RPMI7951 (cell line): Measurements from ENCODE around the gene ASPSCR1. TPM values are rescaled to one million over a fixed set of nuclear protein-coding genes. Genes with fewer than 3 reads are reported as not detected.
"Not testable (repeated sequence)": the region's sequence is repeated elsewhere in the genome, so short reads cannot be mapped to it uniquely, and the experiment has no call there.

ENCODE experiments used
- DNase-seq: peaks from one replicate; pipeline ENCODE4 v3.0.0-alpha.2; 2012; ENCODE audit warnings: low read depth
- total RNA-seq: library from RNA; depleted of rRNA; stranded (reverse); fragments of >200 nt; shearing (Covaris generic); gene quantifications from 2 replicates; pipeline ENCODE4 v1.2.3, GENCODE V29; 2014

The ASPSCR1 gene
- total RNA-seq, 1 experiment from 2014 or later, result 18.1 TPM

DNA sequence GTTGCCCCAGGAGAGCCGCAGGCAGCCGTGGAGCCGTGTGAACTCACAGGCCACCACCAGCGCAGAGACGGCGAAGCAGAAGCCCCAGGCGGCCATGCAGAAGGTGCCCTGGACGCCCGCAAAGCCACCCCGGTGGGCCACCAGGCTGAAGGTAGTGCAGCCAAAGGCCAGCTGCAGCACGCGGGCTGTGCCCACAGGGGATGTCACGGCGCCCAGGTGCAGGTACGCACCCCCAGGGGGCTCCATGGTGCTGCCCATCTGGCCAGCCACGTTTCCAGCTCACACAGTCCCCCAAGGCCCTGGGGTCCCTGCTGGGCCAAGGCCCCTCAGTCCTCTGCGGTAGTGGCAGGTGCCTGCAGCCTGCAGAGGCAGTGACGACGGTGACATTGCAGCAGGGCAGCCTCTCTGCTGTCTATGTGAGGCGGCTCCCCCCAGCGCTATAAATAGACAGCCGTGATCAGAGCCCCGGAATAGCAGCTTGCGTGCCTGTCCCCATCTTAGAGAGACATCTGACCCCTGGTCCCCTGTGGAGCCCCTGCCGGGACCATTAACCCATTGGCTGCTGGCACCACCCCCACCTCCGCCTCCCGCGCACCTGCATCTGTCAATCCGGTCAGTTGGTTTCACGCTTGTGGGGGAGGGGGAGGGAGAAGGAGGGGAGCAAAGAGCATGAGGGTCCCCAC lies 35.8 kb upstream of the ASPSCR1 start:
- DNase-seq, result no peak

DNA sequence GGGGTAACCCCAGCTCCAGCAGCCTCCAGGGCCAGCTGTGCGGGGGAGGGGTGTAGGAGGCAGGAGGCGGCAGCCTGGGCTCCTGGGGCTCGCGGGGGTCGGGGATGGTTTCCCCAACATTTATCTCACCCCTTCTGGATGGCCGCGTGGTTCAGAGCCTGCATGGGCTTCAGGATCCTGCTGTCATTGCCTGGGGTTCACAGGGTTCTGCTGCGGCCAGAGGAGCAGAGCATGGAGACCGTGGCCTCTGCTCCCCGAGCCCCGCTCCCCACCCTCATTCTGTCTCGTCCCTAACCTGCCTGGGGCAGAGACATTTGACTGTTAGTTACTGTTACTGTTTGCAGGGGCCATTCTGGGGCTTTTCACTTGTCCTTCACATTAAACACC lies 35.3 kb upstream of the ASPSCR1 start:
- no peak for DNase-seq

- DNase-seq, result no peak
Measured at GRCh38 chr17:81944858-81945257, 32.6 kb upstream of the ASPSCR1 start.

DNA sequence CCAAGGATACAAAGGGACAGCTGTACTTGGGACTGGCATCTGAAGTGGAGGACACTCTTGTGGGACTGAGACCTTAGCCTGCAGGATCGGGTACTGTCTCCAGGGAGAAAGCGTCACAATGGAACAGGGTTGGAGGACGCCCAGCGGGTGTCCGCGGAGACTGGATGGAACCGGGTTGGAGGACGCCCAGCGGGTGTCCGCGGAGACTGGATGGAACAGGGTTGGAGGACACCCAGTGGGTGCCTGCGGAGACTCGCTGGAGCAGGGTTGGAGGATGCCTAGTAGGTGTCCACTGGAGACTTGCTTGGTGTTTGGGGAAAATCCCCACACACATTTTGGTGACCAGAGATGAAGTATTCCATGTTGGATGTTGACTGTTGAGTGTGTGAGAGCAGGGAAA lies 30.2 kb upstream of the ASPSCR1 start, which contains the start of gene MYADML2:
TSS of gene MYADML2 (minus strand) at position 45 of the 400 bp plus-strand sequence. CDS start 5,492 bp downstream, outside the sequence.
- DNase-seq, result no peak

GRCh38 chr17:81948635-81949378 lies 28.6 kb upstream of the ASPSCR1 start:
- DNase-seq, result no peak

GRCh38 chr17:81950501-81950900 lies 26.9 kb upstream of the ASPSCR1 start:
- no peak for DNase-seq

- no peak for DNase-seq
Measured at GRCh38 chr17:81951785-81952684, 25.4 kb upstream of the ASPSCR1 start.

GRCh38 chr17:81952792-81953228 lies 24.6 kb upstream of the ASPSCR1 start:
- no peak for DNase-seq

- not testable (repeated sequence) for DNase-seq
Measured at GRCh38 chr17:81953443-81953842, 24.0 kb upstream of the ASPSCR1 start.

- no peak for DNase-seq
Measured at GRCh38 chr17:81954131-81955057, 23.0 kb upstream of the ASPSCR1 start.

DNA sequence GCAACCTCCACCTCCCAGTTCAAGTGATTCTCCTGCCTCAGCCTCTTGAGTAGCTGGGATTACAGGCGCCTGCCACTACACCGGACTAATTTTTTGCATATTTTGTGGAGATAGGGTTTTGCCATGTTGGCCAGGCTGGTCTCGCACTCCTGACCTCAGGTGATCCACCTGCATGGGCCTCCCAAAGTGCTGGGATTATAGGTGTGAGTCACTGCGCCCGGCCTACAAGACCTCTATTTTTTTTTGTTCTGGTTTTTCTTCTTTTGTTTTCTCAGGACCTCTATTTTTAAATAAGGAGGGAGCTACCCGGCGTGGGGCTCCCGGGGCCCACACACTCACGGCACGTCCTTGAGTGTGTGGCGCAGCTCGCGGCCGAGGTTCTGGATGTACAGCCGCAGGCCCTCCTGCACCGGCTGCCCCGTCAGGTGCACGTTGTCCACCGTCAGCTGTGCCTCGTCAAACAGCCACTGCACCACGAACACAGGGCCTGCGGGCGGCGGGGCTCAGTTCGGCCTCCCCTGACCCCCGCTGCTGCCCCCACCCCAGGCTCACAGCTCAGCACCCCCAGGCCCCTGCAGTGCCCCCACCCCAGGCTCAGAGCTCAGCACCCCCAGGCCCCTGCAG lies 22.3 kb upstream of the ASPSCR1 start:
- no peak for DNase-seq

DNA sequence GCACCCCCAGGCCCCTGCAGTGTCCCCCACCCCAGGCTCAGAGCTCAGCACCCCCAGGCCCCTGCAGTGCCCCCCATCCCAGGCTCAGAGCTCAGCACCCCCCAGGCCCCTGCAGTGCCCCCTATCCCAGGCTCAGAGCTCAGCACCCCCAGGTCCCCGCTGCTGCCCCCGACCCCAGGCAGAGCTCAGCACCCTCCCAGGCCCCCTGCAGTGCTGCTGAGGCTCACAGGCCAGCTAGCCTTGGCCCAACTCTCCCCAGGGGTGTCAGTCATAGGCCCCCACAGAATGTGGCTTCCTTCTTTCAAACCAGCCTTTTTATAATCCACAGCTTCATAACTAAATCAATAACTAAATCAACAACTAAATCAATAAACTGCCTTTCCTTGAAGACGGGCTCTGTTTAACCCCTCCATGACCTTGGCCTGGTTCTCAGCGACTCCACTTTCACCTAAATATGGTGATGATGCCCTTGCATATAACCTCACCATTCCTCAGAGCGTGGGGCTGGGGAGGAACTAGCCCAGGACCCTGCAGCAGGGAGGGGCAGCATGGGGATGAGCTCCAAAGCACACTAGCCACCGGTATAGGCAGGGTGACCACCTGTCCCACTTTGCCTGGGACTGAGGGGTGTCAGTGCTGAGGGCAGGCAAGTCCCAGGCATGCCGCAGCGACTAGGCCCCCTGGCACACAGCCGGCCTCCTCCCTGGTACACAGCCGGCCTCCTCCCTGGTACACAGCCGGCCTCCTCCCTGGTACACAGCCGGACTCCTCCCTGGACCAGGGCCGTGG lies 21.5 kb upstream of the ASPSCR1 start:
- no peak for DNase-seq

- DNase-seq, result no peak
Measured at GRCh38 chr17:81956607-81957589, 20.5 kb upstream of the ASPSCR1 start.

- DNase-seq, result no peak
Measured at GRCh38 chr17:81957691-81958432, 19.6 kb upstream of the ASPSCR1 start.

- no peak for DNase-seq
Measured at GRCh38 chr17:81958633-81959342, 18.6 kb upstream of the ASPSCR1 start.

DNA sequence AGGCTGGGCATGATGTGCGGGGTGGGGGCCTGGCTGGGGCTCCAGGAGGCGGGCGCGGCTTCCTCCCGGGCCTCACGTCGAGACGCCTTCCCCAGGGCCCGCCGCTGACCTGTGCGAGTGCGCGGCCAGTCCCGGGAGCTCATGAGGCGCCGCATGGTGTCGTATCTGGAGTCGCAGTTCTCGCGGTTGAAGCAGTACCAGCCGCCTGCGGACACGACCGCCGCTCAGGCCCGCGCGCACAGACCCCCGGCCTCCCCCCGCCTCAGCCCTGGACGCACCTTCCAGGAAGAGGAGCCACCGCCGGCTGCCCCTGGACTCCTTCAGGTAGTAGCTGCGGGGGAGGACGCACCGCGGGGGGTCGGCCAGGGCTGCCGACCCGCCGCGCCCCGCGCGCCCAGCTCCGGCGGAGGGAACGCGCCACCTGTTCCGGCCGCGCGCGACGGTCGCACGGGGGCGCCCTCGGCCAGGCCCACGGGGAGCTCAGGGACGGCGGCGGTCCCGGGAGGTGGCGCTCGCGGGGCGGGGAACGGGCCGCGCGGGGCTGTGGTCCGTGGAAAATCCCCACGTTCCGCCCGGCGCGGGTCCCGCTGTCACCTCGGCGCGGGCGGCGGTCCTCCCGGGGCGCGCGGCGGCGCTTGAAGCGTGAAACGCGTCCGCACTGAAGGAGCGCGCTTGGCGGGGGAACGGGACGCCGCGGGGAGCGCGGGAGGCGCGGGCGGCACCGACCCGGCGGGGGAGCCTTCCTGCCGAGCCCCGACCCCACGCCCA lies 17.9 kb upstream of the ASPSCR1 start:
- peak; percentile 32 for DNase-seq
